K562 (cell line): Measurements from ENCODE around the gene ARHGEF26. TPM values are rescaled to one million over a fixed set of nuclear protein-coding genes. Genes with fewer than 3 reads are reported as not detected.

Experiments
- ATAC-seq: fragments of 200-7000 bp; cut with Tn5 transposase; 3 replicates; pipeline ENCODE4 v1.9.1; 2020; ENCODE audit warnings: moderate library complexity
- BruUV-seq: library from RNA; stranded (reverse); fragments of 400-500 nt; replicated peaks from 2 replicates; lab custom pipeline; 2021; lab: Mats Ljungman, UMichigan
- CTCF ChIA-PET: fragments of 300-600 bp; formaldehyde crosslinking; extraction: SDS; loops from one replicate; lab custom pipeline; 2021; ENCODE audit warnings: low intra/inter-chr PET ratio; lab: Yijun Ruan, JAX
- POLR2A ChIA-PET: fragments of 300-600, 350-650 bp; sonication (Branson Sonifier 250); formaldehyde crosslinking; extraction: SDS; loops from one replicate; lab custom pipeline; 2021; ENCODE audit warnings: antibody characterized with exemption, inconsistent platforms; lab: Yijun Ruan, JAX
- DNase-seq, 4 experiments: peaks; one replicate each; pipeline versions ENCODE4 v3.0.0 to v3.0.0-alpha.2; 2011 to 2018; ENCODE audit warnings: low spot score in 3 of 4, mixed read lengths in 3 of 4; ENCODE audit errors: extremely low read depth in 1 of 4
- FAIRE-seq: peaks from 2 replicates; lab custom pipeline; 2011; peaks lifted over from hg19 to GRCh38; lab: Jason Lieb, UNC
- H2AFZ ChIP-seq: 2 replicates; pipeline ENCODE4 v1.6.0; 2011; ENCODE audit warnings: low read depth, low read length, control low read depth, inconsistent platforms
- H3K27ac ChIP-seq: fragments of 200-600 bp; 3 replicates; pipeline ENCODE4 v1.8.0; 2011; ENCODE audit warnings: low read depth, mild to moderate bottlenecking, control low read depth, inconsistent platforms, low read length, moderate library complexity, mixed read lengths; ENCODE audit errors: extremely low read depth
- H3K27me3 ChIP-seq, 2 experiments: fragments of 300-600 bp in 1 of 2; 2 replicates in 1 of 2; 3 replicates in 1 of 2; pipeline versions ENCODE4 v1.6.0 to v1.8.0; 2011; ENCODE audit warnings: inconsistent platforms in 2 of 2, low read length in 2 of 2, mild to moderate bottlenecking in 1 of 2, mixed read lengths in 1 of 2, moderate library complexity in 1 of 2; ENCODE audit not compliant: control insufficient read depth in 2 of 2, insufficient read depth in 2 of 2
- H3K36me3 ChIP-seq: fragments of 300-600 bp; 3 replicates; pipeline ENCODE4 v1.8.0; 2011; ENCODE audit warnings: mild to moderate bottlenecking, low read length, inconsistent platforms; ENCODE audit not compliant: control insufficient read depth, insufficient read depth
- H3K4me1 ChIP-seq, 2 experiments: fragments of 200-600 bp in 1 of 2; replicated peaks in 1 of 2; 2 replicates in 1 of 2; 3 replicates in 1 of 2; pipeline versions ENCODE4 v1.5.1 to v1.8.0; 2011; ENCODE audit warnings: inconsistent platforms in 2 of 2, low read length in 2 of 2, mild to moderate bottlenecking in 1 of 2, mixed read lengths in 1 of 2, moderate library complexity in 1 of 2; ENCODE audit not compliant: control insufficient read depth in 2 of 2, insufficient read depth in 2 of 2
- H3K4me2 ChIP-seq: 2 replicates; pipeline ENCODE4 v1.6.1; 2011; ENCODE audit warnings: low read length, control low read depth, inconsistent platforms, mixed read lengths; ENCODE audit not compliant: insufficient read depth
- H3K4me3 ChIP-seq: fragments of 200-600 bp; sonication (generic), shearing (Covaris generic); 2 replicates; pipeline ENCODE4 v1.5.1; 2016; ENCODE audit warnings: control low read depth, inconsistent platforms
- H3K79me2 ChIP-seq: fragments of 200-600 bp; 3 replicates; pipeline ENCODE4 v1.8.0; 2011; ENCODE audit warnings: low read length, inconsistent platforms; ENCODE audit not compliant: control insufficient read depth, insufficient read depth
- H3K9ac ChIP-seq, 2 experiments: 2 replicates each; pipeline versions ENCODE4 v1.6.0 to v1.6.1; 2011; ENCODE audit warnings: low read depth in 2 of 2, low read length in 2 of 2, control low read depth in 1 of 2, inconsistent platforms in 1 of 2, mild to moderate bottlenecking in 1 of 2, mixed read lengths in 1 of 2; ENCODE audit not compliant: insufficient read depth in 1 of 2
- H3K9me1 ChIP-seq: one replicate; pipeline ENCODE4 v1.6.0; 2011; ENCODE audit warnings: inconsistent platforms, mild to moderate bottlenecking, low read length, moderate library complexity; ENCODE audit not compliant: control insufficient read depth, insufficient read depth
- H3K9me3 ChIP-seq: replicated peaks from 2 replicates; pipeline ENCODE4 v1.5.1; 2011; ENCODE audit warnings: low read depth, low read length, inconsistent platforms; ENCODE audit not compliant: control insufficient read depth, insufficient read depth
- H4K20me1 ChIP-seq: replicated peaks from 2 replicates; pipeline ENCODE4 v1.6.1; 2011; ENCODE audit warnings: low read length, inconsistent platforms, mixed read lengths; ENCODE audit not compliant: control insufficient read depth, insufficient read depth
- HNRNPUL1 ChIP-seq: fragments of 200-400 bp; formaldehyde crosslinking; IDR thresholded peaks from 2 replicates; pipeline ENCODE4 v1.6.1; 2017; ENCODE audit warnings: low read length
- MYC ChIP-seq, 2 experiments: fragments of 250-450 bp in 1 of 2; sonication (Bioruptor Pico) in 1 of 2; IDR thresholded peaks; 2 replicates each; pipeline versions ENCODE4 v1.5.1 to v1.6.1; 2012 to 2021; ENCODE audit warnings: low read depth in 2 of 2, borderline replicate concordance in 1 of 2, improper control_type of control experiment in 1 of 2, low read length in 1 of 2, mild to moderate bottlenecking in 1 of 2, moderate library complexity in 1 of 2
- PHB ChIP-seq: fragments of 250-450 bp; sonication (Bioruptor Pico); IDR thresholded peaks from 2 replicates; pipeline ENCODE4 v1.5.0; 2021
- STAT5B ChIP-seq: fragments of 250-450 bp; sonication (Bioruptor Pico); IDR thresholded peaks from 2 replicates; pipeline ENCODE4 v1.8.0; 2021; ENCODE audit warnings: mild to moderate bottlenecking, inconsistent platforms
- TCF15 ChIP-seq: fragments of 250-450 bp; sonication (Bioruptor Pico); IDR thresholded peaks from 2 replicates; pipeline ENCODE4 v1.8.0; 2022; ENCODE audit warnings: moderate library complexity, mild to moderate bottlenecking, inconsistent platforms
- ZNF212 ChIP-seq: fragments of 450-650 bp; formaldehyde crosslinking; IDR thresholded peaks from 2 replicates; pipeline ENCODE4 v1.4.0; 2020; ENCODE audit warnings: mild to moderate bottlenecking
- ZNF316 ChIP-seq: fragments of 450-650 bp; IDR thresholded peaks from 2 replicates; pipeline ENCODE4 v1.6.1; 2016
- ZNF586 ChIP-seq: fragments of 450-650 bp; formaldehyde crosslinking; conservative IDR thresholded peaks from 2 replicates; pipeline ENCODE4 v1.4.0; 2020; ENCODE audit warnings: mild to moderate bottlenecking, moderate library complexity
- WGBS: fragments of 100-300 bp; shearing (Covaris generic); methylation state at CpG from one replicate; pipeline ENCODE4 v1.1.6; 2016; ENCODE audit warnings: low coverage, mixed read lengths; ENCODE audit not compliant: insufficient coverage; ENCODE audit errors: missing lambda C conversion rate; 5-methylcytosine and 5-hydroxymethylcytosine counted together
- in situ Hi-C: fragments of 300-500 bp; cut with MboI; formaldehyde crosslinking; loops from 4 replicates; pipeline ENCODE4 v1.15.0; 2018; ENCODE audit warnings: inconsistent platforms, mixed read lengths
- intact Hi-C: fragments of 100-400 bp; cut with micrococcal nuclease; formaldehyde crosslinking; loops from 2 replicates; pipeline ENCODE4 v1.14.2; 2022
- polyA plus RNA-seq, 8 experiments: library from polyadenylated mRNA; depleted of rRNA in 4 of 8; stranded (reverse) in 5 of 8; unstranded in 3 of 8; fragments of >200 nt; fragmentation: Nextera tagmentation in 2 of 8; fragmentation: Illumina TruSeq in 1 of 8; extraction: Ambion mirVana in 2 of 8; extraction: Trizol in 1 of 8; gene quantifications; 2 replicates each; pipeline versions ENCODE4 v1.2.1 to v1.2.3, GENCODE V29; 2011 to 2014; ENCODE audit warnings: inconsistent platforms in 1 of 8, missing spikeins in 1 of 8
- total RNA-seq, 7 experiments: library from RNA; depleted of rRNA in 6 of 7; stranded (reverse); fragments of >200 nt in 6 of 7; fragmentation: Illumina TruSeq in 2 of 7; extraction: Trizol in 2 of 7; gene quantifications; 2 replicates each; pipeline versions ENCODE4 v1.2.1 to v1.2.3, GENCODE V29; 2011 to 2021; ENCODE audit warnings: low replicate concordance in 1 of 7

Gene ARHGEF26
- total and polyA plus RNA-seq, 9 of the 15 experiments (the other 6 are each of a cell fraction or from before 2014, with no cell fraction given): 0.01 to 0.11 (median 0.04) TPM; not detected in 2

- Histone ChIP-seq H3K79me2 (no peaks in the 10 kb centered on the region), H3K9me3 (no peaks in the 10 kb centered on the region), H3K27me3 (peaks cover 4 to 18% of the 10 kb centered on the region in 2 experiments; a peak in 3 of 5 replicates), H2AFZ (no peak overlapping the region), H4K20me1 (no peaks in the 10 kb centered on the region), H3K9me1 (no peaks in the 10 kb centered on the region), H3K4me1 (peaks cover 5 to 16% of the 10 kb centered on the region in 2 experiments; a peak in 3 of 5 replicates), H3K36me3 (no peaks in the 10 kb centered on the region), H3K27ac (no peak overlapping the region), H3K4me2 (no peak overlapping the region), H3K4me3 (no peak overlapping the region), H3K9ac (no peak overlapping the region)
- DNase-seq: no peak
- ChIA-PET CTCF (no interaction called here), POLR2A (no interaction called here)
- ATAC-seq: no peak
- intact Hi-C loops: loop anchor here (5.0 kb wide), 1 partner anchor 1053 kb away; no protein-coding TSS in a partner anchor
- no peak for TF ChIP-seq ZNF212 (CRISPR knock-in tag)
- TF ChIP-seq STAT5B (CRISPR knock-in tag): no peak
- no peak for TF ChIP-seq ZNF586
- no peak for TF ChIP-seq PHB
- no peak for TF ChIP-seq ZNF316
- TF ChIP-seq TCF15 (CRISPR knock-in tag): no peak
- no peak for TF ChIP-seq HNRNPUL1
- TF ChIP-seq MYC (IDR thresholded peaks at IDR 0.05; ENCODE audit: low read depth, low read length): no peak
- no peak for TF ChIP-seq MYC (CRISPR knock-in tag; IDR thresholded peaks at IDR 0.05; ENCODE audit: borderline replicate concordance, low read depth)
- FAIRE-seq: no peak
- WGBS: 2% methylated on average over 3 of the region's 3 CpGs
- no TSS peak for BruUV-seq
- in situ Hi-C loops: no loop called here
Measured at GRCh38 chr3:154123906-154124305, 2.7 kb downstream of the ARHGEF26 start.
